ENCODE results near the gene TMEM253. TPM values are rescaled to one million over a fixed set of nuclear protein-coding genes. Genes with fewer than 3 reads are reported as not detected.

TMEM253 gene
- polyA plus RNA-seq, 4 donors, result 0.91 to 1.7 (median 1.1) TPM

DNA sequence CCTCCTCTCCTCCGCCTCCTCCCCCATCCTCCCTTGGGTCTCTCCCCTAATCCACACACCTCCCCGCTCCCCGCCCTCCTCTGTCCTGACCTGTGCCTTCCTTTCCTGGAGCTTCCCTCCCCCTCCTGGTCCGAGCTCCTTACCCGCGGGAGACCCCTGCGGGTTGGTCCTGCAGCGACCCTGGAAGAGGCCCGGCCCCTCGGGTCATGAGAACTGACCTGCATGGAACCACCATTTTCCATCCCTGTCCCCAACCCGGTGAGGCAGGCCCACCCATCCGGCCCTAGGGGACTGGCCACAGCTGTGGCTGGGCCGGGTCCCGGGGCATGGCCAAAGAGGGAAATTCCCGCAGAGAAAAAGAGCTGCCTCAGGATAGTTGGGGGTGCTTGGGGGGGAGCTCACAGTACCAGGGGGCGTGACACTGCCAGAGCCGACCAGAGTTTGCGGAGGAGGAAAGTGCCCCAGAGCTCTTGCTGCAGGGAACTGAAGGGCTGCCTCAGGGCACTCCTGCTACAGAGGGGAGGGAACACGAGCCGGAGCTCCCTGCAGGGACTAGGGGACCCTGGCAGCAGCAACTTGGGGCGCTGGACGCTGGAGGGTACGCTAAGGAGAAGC is 30.1 kb upstream of the TMEM253 start:
- DNase-seq (ENCODE audit: low read depth in 4 of 4, low spot score in 3 of 4), result peak in 1 of 4 donors; percentile 62

- DNase-seq (ENCODE audit: low read depth in 4 of 4, low spot score in 3 of 4), result peak in 2 of 4 donors; percentile 80 to 86
Measured at GRCh38 chr14:21071225-21072030, 29.4 kb upstream of the TMEM253 start.

DNA sequence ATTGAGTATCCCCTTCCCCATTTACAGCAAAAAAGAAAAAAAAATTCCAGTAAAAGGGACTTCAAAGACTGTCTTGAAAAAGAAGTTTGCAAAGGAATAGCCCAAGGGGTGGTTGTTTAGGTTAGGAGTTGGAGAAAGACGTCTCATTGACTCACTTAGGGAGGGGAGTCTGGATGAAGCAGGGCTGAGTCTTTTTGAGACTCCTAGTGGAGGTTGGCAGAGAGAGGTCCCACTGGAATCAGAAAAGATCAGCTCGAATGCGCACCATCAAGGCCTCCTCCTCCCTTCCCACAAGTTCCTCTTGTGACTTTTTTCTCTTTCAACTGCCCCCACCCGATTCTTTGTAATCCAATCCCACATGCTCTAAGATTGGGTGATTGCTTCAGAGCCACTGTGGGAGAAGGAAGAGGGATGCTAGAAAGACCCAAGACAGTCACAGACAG is 28.8 kb upstream of the TMEM253 start:
- DNase-seq (ENCODE audit: low read depth in 4 of 4, low spot score in 3 of 4), result peak in 2 of 4 donors; percentile 29 to 37

DNA sequence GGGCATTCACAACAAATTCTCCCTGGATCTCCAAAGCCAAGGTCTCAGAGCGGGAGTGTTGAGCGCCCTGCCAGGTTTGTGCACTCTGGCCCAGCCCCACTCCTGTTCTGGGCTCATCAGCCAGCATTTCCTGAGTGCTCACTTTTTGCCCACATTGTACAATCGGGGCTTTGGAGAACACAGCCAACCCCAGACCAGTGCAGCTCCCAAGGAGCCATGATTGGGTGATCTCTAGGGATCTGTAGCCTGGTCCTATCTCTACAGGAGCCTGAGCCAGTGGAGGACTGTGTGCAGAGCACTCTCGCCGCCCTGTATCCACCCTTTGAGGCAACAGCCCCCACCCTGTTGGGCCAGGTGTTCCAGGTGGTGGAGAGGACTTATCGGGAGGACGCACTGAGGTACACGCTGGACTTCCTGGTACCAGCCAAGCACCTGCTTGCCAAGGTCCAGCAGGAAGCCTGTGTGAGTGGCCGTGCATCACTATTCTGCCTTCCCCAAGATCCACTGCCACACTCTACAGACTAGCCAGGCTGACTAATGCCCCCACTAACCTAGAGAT is 28.0 kb upstream of the TMEM253 start:
- no peak for DNase-seq (ENCODE audit: low read depth in 4 of 4, low spot score in 3 of 4)

- DNase-seq (ENCODE audit: low read depth in 4 of 4, low spot score in 3 of 4), result no peak
Measured at GRCh38 chr14:21073921-21074320, 26.9 kb upstream of the TMEM253 start.

- DNase-seq (ENCODE audit: low read depth in 4 of 4, low spot score in 3 of 4), result no peak
Measured at GRCh38 chr14:21074398-21075272, 26.2 kb upstream of the TMEM253 start.

- no peak for DNase-seq (ENCODE audit: low read depth in 4 of 4, low spot score in 3 of 4)
Measured at GRCh38 chr14:21075719-21076437, 25.0 kb upstream of the TMEM253 start.

GRCh38 chr14:21077672-21078071 is 23.2 kb upstream of the TMEM253 start:
- no peak for DNase-seq (ENCODE audit: low read depth in 4 of 4, low spot score in 3 of 4)

DNA sequence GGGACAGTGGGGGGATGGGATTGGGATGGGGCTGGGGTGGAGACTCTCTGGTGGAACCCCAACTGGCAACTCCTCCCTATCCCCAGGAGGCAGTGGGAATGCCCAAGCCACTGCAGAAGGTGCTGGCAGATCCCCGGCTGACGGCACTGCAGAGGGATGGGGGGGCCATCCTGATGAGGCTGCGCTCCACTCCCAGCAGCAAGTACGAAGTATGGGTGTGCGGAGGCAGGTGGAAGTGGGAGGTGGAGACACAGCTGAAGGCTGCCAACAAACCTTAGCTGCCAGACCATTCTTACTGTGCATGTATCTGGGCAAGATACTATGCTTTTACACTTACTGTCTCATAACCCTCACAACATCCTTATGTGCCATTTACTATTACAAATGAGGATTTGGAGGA is 22.6 kb upstream of the TMEM253 start:
- DNase-seq (ENCODE audit: low read depth in 4 of 4, low spot score in 3 of 4), result no peak

DNA sequence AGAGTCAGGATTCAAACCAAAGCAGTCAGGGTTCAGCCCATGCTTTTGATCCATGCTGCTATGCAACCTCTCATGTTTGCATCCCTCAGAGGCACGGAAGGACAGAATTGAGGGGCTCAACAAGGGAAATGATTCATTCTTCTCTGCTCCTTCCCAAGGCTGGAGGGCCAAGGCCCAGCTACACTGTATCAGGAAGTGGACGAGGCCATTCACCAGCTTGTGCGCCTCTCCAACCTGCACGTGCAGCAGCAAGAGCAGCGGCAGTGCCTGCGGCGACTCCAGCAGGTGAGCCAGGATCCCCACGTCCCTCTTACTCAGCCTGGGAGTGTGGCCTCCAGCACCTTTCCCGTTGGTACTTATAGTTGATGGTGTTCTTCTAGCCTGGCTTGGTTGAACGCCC is 22.1 kb upstream of the TMEM253 start:
- DNase-seq (ENCODE audit: low read depth in 4 of 4, low spot score in 3 of 4), result no peak

DNA sequence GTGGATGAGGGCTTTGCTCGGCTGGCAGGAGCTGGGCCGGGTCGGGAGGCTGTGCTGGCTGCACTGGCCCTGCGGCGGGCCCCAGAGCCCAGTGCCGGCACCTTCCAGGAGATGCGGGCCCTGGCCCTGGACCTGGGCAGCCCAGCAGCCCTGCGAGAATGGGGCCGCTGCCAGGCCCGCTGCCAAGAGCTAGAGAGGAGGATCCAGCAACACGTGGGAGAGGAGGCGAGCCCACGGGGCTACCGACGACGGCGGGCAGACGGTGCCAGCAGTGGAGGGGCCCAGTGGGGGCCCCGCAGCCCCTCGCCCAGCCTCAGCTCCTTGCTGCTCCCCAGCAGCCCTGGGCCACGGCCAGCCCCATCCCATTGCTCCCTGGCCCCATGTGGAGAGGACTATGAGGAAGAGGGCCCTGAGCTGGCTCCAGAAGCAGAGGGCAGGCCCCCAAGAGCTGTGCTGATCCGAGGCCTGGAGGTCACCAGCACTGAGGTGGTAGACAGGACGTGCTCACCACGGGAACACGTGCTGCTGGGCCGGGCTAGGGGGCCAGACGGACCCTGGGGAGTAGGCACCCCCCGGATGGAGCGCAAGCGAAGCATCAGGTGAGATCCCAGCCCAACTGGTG is 19.2 kb upstream of the TMEM253 start:
- DNase-seq (ENCODE audit: low read depth in 4 of 4, low spot score in 3 of 4), result no peak

GRCh38 chr14:21083565-21084325 is 17.1 kb upstream of the TMEM253 start:
- no peak for DNase-seq (ENCODE audit: low read depth in 4 of 4, low spot score in 3 of 4)

GRCh38 chr14:21084396-21084795 is 16.5 kb upstream of the TMEM253 start:
- DNase-seq (ENCODE audit: low read depth in 4 of 4, low spot score in 3 of 4), result no peak

- DNase-seq (ENCODE audit: low read depth in 4 of 4, low spot score in 3 of 4), result no peak
Measured at GRCh38 chr14:21084998-21085853, 15.6 kb upstream of the TMEM253 start.

DNA sequence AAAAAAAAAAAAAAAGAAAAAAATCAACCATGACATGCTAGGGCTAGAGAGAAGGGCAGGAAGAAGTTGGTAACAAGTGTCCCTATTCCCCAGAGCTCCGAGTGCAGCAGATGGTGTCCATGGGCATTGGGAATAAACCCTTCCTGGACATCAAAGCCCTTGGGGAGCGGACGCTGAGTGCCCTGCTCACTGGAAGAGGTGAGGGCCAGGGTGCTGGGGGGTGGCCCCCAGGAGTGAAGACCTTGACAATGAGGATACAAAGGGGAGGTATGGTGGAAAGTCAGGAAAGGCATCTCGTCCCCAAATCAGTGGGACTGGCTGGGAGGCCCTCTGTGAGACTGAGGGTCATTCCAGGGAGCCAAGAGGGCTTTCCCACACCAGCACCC is 14.0 kb upstream of the TMEM253 start:
- DNase-seq (ENCODE audit: low read depth in 4 of 4, low spot score in 3 of 4), result no peak

GRCh38 chr14:21087294-21088091 is 13.4 kb upstream of the TMEM253 start:
- no peak for DNase-seq (ENCODE audit: low read depth in 4 of 4, low spot score in 3 of 4)

DNA sequence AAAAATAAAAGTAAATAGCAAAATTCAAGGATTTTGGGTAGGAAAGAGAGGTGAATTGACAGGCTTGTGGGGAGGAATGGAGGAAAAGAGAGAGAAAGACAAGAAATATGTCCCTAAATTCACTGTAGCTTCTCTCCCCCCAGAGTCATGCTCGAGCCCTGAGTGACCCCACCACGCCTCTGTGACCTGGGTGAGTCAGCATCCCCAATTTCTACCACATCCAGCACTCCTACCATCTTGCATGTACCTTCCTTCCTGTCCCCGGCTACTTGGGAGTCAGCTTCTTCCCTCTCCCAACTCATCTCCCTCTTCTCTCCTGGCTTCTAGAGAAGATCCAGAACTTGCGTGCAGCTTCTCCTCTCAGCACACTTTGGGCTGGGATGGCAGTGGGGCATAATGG is 12.2 kb upstream of the TMEM253 start:
- no peak for DNase-seq (ENCODE audit: low read depth in 4 of 4, low spot score in 3 of 4)
